Measurements from ENCODE around the gene RFPL4AL1. TPM values are rescaled to one million over a fixed set of nuclear protein-coding genes. Genes with fewer than 3 reads are reported as not detected.

The RFPL4AL1 gene
- total RNA-seq = under 0.01 TPM in 1 of 2 replicates, not detected in the other

DNA sequence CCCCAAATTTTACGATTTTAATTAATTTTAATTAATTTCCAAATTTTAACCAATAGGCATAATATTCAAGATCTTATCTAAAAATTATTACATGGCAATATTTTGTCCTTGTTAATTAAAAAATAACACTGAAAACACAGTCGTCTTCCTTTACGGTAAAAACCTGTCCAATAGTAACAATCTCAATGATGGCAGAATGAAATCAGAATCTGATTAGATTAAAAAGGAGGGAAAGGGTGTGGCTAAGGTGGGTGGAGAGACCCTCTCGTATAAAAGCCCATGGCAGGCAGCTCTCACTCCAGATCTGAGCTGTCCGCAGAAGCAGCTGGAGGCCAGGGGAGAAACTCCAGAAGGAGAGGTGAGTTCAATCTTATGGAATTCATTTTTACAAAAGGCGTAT lies at the start of gene RFPL4AL1:
RFPL4AL1 (plus strand) TSS at position 301 of the 400 bp plus-strand sequence. CDS start 2,687 bp downstream, outside the sequence.

DNA sequence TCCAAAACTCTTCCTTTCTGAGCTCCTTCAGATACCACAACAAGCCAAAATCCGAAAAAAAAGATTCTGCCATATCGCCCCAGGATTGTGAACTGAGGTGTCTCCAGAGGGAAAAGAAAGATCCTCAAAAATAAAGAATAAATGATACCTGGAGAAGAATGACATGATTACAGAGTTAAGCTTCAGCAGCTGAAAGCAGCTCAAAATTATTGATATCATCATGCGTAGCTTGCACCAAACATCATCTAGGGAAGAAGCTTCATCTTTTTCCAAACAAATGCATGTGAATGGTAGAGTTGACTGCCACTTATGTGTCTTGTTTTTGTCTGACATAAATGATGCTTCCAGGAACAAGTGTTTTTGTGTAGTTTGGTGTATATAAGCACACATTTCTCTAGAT lies 30.6 kb upstream of the RFPL4AL1 start, which contains the start of gene NLRP9:
NLRP9 (minus strand) TSS at position 101 of the 400 bp plus-strand sequence; CDS start at position 73, 28 bp downstream.

GRCh38 chr19:55758797-55759196 lies 10.1 kb upstream of the RFPL4AL1 start, which contains the start of gene RFPL4A:
RFPL4A (plus strand) TSS chr19:55759097; CDS start chr19:55761801, 2,704 bp downstream.

Other genes starting within 250 kb of the RFPL4AL1 start
- gene SBK2, start 232.0 kb upstream of the RFPL4AL1 start, total RNA-seq = not detected in 2 replicates
- under 0.01 and 0.19 TPM in 2 replicates for gene SBK3, start 223.6 kb upstream of the RFPL4AL1 start, total RNA-seq
- gene ZNF579, start 188.3 kb upstream of the RFPL4AL1 start, total RNA-seq = 3.1 and 3.5 TPM in 2 replicates
- gene FIZ1, start 169.6 kb upstream of the RFPL4AL1 start, total RNA-seq = 2.3 and 2.9 TPM in 2 replicates
- 5.6 and 8.2 TPM in 2 replicates for gene ZNF524, start 168.8 kb upstream of the RFPL4AL1 start, total RNA-seq
- gene ZNF865, start 163.5 kb upstream of the RFPL4AL1 start, total RNA-seq = 0.58 and 0.85 TPM in 2 replicates
- 2.3 and 3.4 TPM in 2 replicates for gene ZNF784, start 144.6 kb upstream of the RFPL4AL1 start, total RNA-seq
- 3.8 and 3.9 TPM in 2 replicates for gene ZNF580, start 128.1 kb upstream of the RFPL4AL1 start, total RNA-seq
- gene ZNF581, start 125.5 kb upstream of the RFPL4AL1 start, total RNA-seq = 12.5 and 19.4 TPM in 2 replicates
- 4.8 and 5.4 TPM in 2 replicates for gene CCDC106, start 120.9 kb upstream of the RFPL4AL1 start, total RNA-seq
- 49.6 and 137 TPM in 2 replicates for gene U2AF2, start 114.1 kb upstream of the RFPL4AL1 start, total RNA-seq
- 20.3 and 36.4 TPM in 2 replicates for gene EPN1, start 93.9 kb upstream of the RFPL4AL1 start, total RNA-seq
- not detected in 2 replicates for gene NLRP9, start 30.7 kb upstream of the RFPL4AL1 start, total RNA-seq
- not detected in 2 replicates for gene RFPL4A, start 10.0 kb upstream of the RFPL4AL1 start, total RNA-seq
- under 0.01 TPM in 1 of 2 replicates, not detected in the other for gene NLRP11, start 62.9 kb downstream of the RFPL4AL1 start, total RNA-seq
- gene NLRP4, start 67.4 kb downstream of the RFPL4AL1 start, total RNA-seq = not detected in 2 replicates
- not detected in 2 replicates for gene NLRP13, start 163.2 kb downstream of the RFPL4AL1 start, total RNA-seq
- gene NLRP8, start 178.7 kb downstream of the RFPL4AL1 start, total RNA-seq = not detected in 2 replicates
- gene NLRP5, start 217.7 kb downstream of the RFPL4AL1 start, total RNA-seq = under 0.01 TPM in 1 of 2 replicates, not detected in the other